HEK293 (cell line): ENCODE measurements around the gene HSD11B1.

Experiments used
- TCF7L2 ChIP-seq: IDR thresholded peaks from 2 replicates; pipeline ENCODE4 v1.6.1; 2011; ENCODE audit warnings: low read depth, mild to moderate bottlenecking, inconsistent platforms, low read length, moderate library complexity, borderline replicate concordance
- ZNF654 ChIP-seq: fragments of 450-650 bp; formaldehyde crosslinking; IDR thresholded peaks from 2 replicates; pipeline ENCODE4 v1.5.1; 2016; ENCODE audit warnings: low read depth, missing biosample characterization, missing genetic modification characterization
- TF ChIP-seq, protein P1 (sequence below): fragments of 450-650 bp; formaldehyde crosslinking; IDR thresholded peaks from 2 replicates; pipeline ENCODE4 v1.5.1; 2016; ENCODE audit warnings: missing biosample characterization, missing genetic modification characterization

The HSD11B1 gene

DNA sequence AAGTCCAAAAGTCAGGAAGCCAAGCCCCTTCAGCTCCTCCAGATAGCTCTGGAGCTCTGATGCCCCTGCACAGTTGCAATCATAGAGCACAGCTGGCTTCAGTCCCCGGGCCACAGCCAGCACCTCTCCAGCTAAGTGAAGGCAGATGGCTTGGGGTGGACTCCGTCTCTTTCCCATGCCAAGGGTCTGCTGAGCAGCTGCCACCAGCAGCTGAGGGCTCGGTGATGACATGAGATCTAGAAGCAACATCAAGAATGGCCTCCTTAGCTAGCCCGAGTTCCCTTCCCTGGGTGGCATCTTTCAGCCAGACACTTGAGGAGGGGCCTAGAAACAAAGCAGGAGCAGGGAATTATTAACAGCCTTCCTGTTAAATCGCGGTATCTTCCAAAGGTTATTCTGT lies 78.7 kb downstream of the HSD11B1 start (continued):
- TF ChIP-seq ZNF654 (tag by site-specific recombination): no peak
- TF ChIP-seq, protein P1, sequence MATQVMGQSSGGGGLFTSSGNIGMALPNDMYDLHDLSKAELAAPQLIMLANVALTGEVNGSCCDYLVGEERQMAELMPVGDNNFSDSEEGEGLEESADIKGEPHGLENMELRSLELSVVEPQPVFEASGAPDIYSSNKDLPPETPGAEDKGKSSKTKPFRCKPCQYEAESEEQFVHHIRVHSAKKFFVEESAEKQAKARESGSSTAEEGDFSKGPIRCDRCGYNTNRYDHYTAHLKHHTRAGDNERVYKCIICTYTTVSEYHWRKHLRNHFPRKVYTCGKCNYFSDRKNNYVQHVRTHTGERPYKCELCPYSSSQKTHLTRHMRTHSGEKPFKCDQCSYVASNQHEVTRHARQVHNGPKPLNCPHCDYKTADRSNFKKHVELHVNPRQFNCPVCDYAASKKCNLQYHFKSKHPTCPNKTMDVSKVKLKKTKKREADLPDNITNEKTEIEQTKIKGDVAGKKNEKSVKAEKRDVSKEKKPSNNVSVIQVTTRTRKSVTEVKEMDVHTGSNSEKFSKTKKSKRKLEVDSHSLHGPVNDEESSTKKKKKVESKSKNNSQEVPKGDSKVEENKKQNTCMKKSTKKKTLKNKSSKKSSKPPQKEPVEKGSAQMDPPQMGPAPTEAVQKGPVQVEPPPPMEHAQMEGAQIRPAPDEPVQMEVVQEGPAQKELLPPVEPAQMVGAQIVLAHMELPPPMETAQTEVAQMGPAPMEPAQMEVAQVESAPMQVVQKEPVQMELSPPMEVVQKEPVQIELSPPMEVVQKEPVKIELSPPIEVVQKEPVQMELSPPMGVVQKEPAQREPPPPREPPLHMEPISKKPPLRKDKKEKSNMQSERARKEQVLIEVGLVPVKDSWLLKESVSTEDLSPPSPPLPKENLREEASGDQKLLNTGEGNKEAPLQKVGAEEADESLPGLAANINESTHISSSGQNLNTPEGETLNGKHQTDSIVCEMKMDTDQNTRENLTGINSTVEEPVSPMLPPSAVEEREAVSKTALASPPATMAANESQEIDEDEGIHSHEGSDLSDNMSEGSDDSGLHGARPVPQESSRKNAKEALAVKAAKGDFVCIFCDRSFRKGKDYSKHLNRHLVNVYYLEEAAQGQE (tag by site-specific recombination): no peak
- no peak for TF ChIP-seq TCF7L2
